ENCODE measurements around the gene PRDM15.
A peak's percentile ranks its signal among the peaks of the same experiment; 100 is the strongest.

The PRDM15 gene

GRCh38 chr21:41821081-41821755 is 57.9 kb downstream of the PRDM15 start:
- no peak for DNase-seq

- no peak for DNase-seq
These were observed 58.6 kb downstream of the PRDM15 start for GRCh38 chr21:41820384-41821080.

- no peak for DNase-seq
These were observed 59.3 kb downstream of the PRDM15 start for GRCh38 chr21:41819856-41820281.

GRCh38 chr21:41819236-41819855 is 59.8 kb downstream of the PRDM15 start:
- no peak for DNase-seq

GRCh38 chr21:41817877-41818855 is 61.0 kb downstream of the PRDM15 start:
- no peak for DNase-seq

GRCh38 chr21:41817228-41817627 is 61.9 kb downstream of the PRDM15 start:
- peak; percentile 37 for DNase-seq

GRCh38 chr21:41816583-41817165 is 62.5 kb downstream of the PRDM15 start:
- DNase-seq: peak; percentile 62

- DNase-seq: no peak
These were observed 63.2 kb downstream of the PRDM15 start for GRCh38 chr21:41815652-41816582.

- no peak for DNase-seq
These were observed 65.9 kb downstream of the PRDM15 start for GRCh38 chr21:41813226-41813625.

- no peak for DNase-seq
These were observed 66.5 kb downstream of the PRDM15 start for GRCh38 chr21:41812679-41813078.

GRCh38 chr21:41810597-41810932 is 68.6 kb downstream of the PRDM15 start:
- no peak for DNase-seq

GRCh38 chr21:41809891-41810596 is 69.1 kb downstream of the PRDM15 start:
- DNase-seq: no peak

- DNase-seq: no peak
These were observed 70.3 kb downstream of the PRDM15 start for GRCh38 chr21:41808846-41809245.

GRCh38 chr21:41808094-41808493 is 71.0 kb downstream of the PRDM15 start:
- DNase-seq: no peak

GRCh38 chr21:41806773-41807172 is 72.4 kb downstream of the PRDM15 start:
- no peak for DNase-seq

- DNase-seq: no peak
These were observed 73.5 kb downstream of the PRDM15 start for GRCh38 chr21:41805643-41806042.

- no peak for DNase-seq
These were observed 74.1 kb downstream of the PRDM15 start for GRCh38 chr21:41805038-41805437.

- DNase-seq: no peak
These were observed 74.8 kb downstream of the PRDM15 start for GRCh38 chr21:41804381-41804780.

- DNase-seq: no peak
These were observed 75.8 kb downstream of the PRDM15 start for GRCh38 chr21:41803316-41803715.

- DNase-seq: no peak
These were observed 76.5 kb downstream of the PRDM15 start for GRCh38 chr21:41802684-41803083.

- no peak for DNase-seq
These were observed 77.0 kb downstream of the PRDM15 start for GRCh38 chr21:41802198-41802584.
